ENCODE measurements around the gene DPY19L1.
A peak's percentile ranks its signal among the peaks of the same experiment; 100 is the strongest.
"Not testable (repeated sequence)": the region's sequence is repeated elsewhere in the genome, so short reads cannot be mapped to it uniquely, and the experiment has no call there.

The DPY19L1 gene

DNA sequence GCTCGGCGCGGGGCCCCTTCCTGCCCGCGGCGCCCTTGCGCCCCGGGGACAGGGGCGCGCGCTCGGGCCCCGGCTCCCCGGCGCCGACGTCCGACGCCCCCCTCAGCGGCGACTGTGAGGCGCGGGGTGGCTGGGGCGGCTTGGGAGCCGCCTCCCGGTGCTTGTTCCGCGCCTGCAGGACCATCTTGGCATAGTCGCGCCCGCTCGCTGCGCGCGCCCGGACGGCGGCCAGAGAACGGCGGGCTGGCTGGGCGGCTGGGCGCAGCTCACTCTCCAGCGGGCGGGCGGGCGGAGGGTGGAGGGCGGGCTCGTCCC lies at the start of gene DPY19L1:
TSS of gene DPY19L1 (minus strand) at position 275 of the 315 bp plus-strand sequence. CDS start at position 184, 91 bp downstream.
- no peak for DNase-seq (ENCODE audit: low spot score)

DNA sequence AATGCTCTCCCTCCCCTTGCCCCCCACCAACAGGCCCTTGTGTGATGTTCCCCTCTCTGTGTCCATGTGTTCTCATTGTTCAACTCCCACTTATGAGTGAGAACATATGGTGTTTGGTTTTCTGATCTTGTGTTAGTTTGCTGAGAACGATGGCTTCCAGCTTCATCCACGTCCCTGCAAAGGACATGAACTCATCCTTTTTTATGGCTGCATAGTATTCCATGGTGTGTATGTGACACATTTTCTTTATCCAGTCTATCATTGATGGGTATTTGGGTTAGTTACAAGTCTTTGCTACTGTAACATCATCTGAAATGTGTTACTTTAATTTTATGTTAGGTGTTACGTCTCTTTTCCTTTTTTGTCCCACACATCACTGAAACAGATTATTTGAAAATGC lies 42.2 kb upstream of the DPY19L1 start:
- DNase-seq (ENCODE audit: low spot score), result not testable (repeated sequence)

DNA sequence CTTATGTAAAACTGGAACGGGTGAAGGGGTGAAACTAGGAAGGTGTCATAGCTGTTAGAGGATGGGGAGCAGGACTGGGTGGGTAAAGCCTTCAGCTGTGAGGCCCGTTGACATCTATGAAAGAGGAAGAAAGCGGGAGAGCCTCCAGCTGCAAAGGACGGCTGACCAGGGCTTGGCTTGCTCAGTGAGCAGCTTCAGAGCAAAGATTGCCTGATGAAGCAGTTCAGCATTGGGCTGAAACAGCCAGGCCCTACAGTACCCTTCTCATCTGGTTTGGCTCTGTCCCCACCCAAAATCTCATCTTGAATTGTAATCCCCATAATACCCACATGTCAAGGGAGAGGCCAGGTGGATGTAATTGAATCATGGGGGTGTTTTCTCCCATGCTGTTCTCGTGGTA lies 36.7 kb upstream of the DPY19L1 start:
- DNase-seq (ENCODE audit: low spot score), result not testable (repeated sequence)

DNA sequence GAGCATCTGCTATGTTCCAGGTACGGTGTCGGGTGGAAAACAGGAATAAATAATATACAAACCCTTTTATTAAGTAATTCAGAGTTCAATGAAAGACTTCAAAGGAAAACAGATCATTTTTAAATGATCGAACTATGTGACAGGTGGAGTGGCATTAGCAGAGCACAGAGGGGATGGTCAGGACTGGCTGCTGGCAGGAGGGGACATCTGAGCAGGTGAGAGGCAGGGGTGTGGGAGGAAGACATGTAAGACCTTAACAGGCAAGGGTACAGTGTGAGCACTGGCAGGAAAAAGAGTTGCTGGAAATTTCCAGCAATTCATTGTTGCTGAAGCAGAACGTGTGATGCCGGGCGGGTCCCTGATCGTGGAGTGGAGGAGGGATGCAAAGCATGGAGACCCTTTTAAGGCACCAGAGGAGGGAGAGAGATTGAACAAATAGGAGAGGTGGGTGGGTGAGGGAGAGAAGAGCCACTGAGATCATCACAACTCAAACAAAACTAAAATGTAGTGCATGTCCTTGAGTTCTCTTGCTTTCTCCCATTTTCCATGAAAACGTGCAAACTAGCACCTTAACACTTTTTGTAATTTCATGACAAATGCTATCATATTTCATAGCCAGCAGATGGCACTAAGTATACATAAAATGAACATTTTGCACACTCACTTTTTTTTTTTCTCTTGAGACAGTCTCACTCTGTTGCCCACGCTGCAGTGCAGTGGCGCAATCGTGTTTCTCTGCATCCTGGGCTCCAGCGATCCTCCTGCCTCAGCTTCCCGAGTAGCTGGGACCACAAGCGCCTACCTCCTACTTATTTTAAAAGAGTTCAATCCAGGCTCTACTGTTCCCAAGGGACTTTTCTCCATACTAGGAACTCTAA lies 35.9 kb upstream of the DPY19L1 start:
- not testable (repeated sequence) for DNase-seq (ENCODE audit: low spot score)

DNA sequence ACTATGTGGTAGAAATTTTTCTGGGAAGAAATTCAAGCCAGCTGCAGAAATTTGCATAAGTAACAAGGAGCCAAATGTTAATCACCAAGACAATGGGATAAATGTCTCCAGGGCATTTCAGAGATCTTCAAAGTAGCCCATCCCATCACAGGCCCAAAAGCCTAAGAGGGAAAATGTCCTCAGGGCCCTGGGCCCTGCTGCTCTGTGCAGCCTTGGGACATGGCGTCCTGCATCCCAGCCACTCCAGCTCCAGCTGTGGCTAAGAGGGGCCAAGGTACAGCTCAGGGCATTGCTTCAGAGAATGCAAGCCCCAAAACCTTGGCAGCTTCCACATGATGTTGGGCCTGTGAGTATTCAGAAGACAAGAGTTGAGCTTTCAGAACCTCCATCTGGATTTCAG lies 31.8 kb upstream of the DPY19L1 start:
- not testable (repeated sequence) for DNase-seq (ENCODE audit: low spot score)

DNA sequence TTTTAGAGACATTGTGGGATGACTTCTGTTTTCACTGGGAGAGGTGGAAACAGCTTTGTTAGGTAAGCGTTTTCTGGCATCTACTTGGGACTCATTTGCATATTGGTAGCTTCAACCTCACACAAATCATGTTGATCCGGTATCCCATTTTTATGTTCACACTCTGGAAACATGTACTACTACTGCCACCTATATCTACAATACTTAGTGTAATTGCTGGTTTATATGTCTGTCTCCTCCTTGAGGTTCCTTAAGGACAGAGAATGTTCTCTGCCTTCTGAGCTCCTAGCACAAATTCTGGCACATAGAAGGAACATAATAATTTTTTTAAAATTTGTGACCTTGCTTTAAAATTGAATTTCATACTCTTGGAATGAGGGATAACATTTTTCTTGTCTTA lies 28.1 kb upstream of the DPY19L1 start:
- not testable (repeated sequence) for DNase-seq (ENCODE audit: low spot score)

DNA sequence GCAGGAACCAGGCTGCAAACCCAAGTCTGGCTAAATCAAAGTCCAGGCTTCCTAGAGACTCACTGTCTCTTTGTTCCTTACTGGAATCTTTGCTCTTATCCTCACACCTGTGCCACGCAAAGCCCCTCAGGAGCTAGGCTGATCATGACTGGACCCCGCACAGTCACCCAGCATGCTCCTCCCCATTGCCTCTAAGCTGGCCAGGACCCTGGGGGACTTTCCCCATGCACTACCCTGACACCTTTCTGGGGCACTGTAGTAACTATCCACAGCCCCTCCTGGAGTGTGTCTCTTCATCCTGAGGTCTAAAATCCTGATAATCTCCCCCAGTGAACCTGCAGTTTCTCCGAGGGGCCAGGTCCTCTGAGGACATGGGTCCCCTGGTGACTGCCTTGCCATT lies 21.3 kb upstream of the DPY19L1 start:
- DNase-seq (ENCODE audit: low spot score), result not testable (repeated sequence)

DNA sequence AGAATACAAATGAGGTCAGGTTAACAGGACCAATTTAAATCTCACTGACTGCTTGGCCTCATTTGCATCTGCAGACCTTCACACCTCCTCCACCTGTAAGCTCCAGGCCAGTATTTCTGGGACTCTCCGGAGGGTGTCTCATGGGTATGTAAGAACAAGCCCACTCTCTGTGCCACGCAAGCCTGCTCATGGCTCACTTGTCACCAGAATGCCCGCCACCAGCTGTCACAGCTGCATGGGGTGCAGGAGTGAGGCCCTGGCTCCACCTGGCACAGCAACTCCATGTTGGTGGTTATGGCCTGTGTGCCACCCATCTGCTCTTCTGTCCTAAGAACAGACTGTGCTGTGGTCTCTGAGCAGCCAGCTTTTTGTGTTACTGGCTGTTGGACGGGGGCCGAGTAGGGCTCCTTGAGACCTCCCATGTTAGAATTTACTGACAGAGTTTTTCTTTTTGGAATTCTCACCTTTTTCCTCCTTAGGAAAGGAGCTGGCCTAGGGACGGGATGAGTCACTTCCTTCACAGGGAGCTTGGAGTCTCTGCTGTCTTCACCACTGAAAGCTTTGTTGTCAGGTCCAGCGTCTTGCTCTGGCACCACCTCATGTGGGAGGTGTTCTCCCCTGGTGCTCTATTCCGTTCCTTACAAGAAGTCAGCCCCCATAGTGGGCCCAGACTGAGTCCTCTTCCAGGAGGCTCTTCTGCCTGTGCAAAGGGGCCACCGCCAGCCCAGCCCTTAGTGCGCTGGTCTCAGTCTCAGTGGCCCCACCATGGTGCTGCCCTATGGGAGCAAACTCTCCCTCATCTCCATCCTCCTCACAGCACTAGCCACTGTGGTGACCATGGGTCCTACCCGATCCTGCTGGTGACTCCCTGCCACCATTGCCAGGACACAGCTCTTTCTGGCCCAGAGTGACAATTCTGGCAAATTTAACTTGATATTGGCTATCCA lies 20.5 kb upstream of the DPY19L1 start:
- DNase-seq (ENCODE audit: low spot score), result not testable (repeated sequence)

DNA sequence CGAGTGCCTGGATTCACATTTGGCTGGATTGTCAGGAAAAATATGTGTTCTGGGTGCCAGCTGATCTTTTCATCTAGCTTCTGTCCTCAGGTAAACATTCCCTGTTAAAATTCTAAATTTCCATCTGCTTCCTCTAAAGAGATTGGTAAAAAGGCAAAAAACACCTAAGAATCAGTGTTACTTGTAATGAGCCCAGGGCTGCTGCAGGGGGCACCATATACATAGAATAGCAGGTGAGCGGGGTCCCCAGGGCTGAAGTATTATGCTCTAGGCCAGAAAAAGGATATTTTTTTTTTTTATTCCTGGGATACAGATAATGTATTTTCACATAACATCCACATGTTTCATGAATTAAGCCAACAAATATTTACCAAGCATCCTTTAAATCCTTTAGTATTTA lies 18.4 kb upstream of the DPY19L1 start:
- not testable (repeated sequence) for DNase-seq (ENCODE audit: low spot score)

DNA sequence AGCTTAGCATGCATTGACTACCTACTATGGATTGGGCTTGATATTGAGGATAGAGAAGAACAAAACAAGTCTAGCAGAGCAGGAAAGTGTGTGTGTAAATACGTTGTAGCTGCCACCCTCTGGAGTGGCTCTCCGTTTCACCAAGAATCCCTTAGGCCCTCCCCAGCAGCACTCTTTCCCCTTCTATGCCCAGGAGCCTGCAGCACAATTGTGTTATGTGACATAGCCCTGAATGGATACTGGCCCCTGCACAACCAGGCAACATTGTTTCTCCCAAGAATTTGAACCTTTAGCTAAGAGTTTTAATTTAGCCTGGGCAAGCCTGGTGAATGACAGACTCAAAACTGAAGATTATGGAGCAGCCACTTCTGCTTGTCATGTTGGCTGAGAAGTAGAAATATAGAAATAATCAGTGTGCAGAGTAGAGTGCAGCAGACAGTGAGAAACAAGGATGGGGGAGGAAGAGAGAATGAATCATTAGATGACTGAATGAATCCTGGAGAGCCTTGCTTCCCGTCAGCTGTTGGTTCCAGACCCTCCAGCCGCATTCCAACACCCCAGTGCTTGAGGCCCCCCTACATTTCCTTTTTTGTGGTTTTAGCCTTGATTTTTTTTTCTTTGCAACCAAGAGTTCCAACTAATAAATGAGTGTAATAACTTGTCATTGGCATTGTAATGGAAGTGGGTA lies 16.3 kb upstream of the DPY19L1 start:
- not testable (repeated sequence) for DNase-seq (ENCODE audit: low spot score)

DNA sequence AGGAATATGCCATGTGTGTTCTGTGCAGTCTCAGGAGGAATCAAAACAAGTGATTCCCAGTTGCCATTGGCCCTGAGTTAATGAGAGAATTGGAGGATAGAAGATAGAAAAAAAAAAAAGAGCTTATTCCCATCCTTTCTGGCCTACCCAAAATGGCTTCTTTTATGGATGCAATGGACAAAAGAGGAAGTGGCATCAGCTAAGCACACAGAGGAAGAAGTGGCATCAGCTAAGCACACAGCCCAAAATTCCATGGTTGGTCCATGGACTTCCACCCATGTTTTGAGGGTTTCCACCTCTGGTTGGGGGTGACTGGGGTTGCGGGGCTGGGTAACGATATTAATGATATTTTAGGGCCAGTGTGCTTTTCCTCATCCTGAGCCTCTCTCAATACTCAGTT lies 11.1 kb upstream of the DPY19L1 start:
- not testable (repeated sequence) for DNase-seq (ENCODE audit: low spot score)

DNA sequence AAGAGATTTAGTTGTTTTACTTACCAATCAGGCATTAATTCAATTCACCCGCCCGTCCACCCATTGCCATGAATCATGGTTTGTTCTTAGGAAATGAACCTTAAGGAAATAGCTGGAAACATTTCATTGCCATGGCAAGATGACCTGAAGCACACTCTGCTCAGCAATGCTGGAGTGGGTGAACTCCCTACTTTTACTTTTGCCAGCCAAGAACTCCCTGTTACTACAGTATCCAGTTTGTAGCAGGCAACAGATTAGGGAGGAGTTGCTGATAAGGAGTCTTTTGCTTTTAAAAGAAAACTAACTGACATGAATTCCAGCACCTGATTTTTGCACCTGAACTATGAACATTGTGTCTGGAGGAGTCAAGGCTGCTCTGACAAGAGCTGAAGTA lies 10.6 kb upstream of the DPY19L1 start:
- DNase-seq (ENCODE audit: low spot score), result not testable (repeated sequence)

DNA sequence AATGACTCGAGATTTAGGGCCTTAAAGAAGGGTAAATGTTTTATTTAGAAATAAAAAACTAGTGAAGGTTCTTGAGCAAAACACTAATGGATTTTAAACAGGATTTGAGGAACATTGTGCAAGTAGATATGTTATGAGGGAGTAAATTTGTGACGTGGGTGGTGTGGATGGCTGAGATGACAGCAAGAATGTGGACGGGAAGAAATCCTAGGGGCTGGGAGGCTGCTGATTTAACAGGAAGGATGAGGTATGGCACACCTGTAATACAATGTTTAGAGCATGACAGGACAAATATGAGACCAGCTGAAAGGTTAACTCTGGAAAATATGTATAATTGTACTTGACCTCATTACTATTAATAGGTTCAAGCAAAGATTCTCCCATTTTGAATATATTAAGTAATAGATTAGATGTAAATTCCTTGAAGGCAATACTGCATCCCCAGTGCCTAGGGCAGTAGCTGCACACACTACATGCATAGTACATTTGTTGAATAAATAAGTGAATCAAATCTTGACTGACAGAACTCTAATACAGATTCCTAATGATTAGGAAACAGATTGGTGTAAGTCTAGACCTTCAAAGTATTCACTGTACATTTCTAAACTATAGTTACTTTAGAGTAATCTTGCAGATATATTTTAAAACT lies 10.1 kb upstream of the DPY19L1 start:
- DNase-seq (ENCODE audit: low spot score), result not testable (repeated sequence)

DNA sequence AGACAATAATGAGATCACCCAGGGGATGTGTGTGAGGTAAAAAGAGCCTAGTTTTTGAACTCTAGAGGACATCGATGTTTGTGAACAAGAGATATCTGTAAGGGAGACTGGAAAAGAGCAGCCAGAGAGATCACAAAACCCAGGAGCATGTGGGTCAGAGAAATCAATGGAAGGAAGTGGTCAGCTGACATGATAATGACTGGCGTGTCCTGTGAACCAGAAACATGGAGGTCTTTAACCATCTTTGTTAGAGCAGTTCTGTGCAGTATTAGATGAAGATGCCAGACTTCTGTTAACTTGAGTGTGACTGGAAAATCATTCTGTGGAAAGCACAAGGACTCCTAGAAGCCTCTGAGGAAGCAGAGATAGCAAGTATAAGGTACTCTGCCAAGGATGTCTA lies 6.0 kb upstream of the DPY19L1 start:
- DNase-seq (ENCODE audit: low spot score), result not testable (repeated sequence)

DNA sequence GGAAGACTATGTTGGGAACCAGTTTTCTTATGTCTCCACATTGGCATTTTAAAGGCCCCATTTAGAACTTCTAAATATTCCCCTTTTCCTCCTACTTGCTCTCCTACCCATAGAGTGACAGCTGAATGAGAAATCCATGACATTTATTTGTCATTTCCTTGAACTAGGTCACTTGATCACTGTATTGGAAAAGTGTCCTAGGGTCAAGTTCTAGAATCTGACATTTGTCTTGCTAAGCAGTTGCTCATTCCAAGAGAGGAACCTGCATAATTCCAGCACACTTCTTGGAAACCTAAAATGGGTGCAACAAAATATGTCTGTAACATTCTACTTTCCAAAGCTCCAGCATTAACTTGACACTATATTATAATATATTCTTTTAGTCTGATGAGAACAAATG lies 3.6 kb upstream of the DPY19L1 start:
- DNase-seq (ENCODE audit: low spot score), result no peak

DNA sequence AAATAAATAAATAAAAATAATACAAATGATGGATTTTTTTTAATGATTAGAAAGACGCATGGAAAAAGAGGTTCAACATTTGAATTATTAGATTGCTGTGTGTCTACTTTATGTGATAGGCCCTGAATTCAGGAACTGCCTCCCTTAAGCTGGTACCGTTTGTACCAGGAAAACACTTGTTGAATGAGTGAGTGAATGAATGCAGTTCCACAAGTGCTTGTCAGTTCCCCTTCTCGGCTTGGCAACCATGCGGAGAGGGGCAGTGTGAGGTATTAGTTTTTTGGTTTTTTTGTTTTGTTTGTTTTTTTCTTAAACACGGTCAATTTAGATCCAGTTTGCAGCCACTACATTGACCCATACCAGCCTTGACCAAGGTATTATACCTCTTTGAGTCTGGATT lies 2.1 kb upstream of the DPY19L1 start:
- DNase-seq (ENCODE audit: low spot score), result no peak

DNA sequence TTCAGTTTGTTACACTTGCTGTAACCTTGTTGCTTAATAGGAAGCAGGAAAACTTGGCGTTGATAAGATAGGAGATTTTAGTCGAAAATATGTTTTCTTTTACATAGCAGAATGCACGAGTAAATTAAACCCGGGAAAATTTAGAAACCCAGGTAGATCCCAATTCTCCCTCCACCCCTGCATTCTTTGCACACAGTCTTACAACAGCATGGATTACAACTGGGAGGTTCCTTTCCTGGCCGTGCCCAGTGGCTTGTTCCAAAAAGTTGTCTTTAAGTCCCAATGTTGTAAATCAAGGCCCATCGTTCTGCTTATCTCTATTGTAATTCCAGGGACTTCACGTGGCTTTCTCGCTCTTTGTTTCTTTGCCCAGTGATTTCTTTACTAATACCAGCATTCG lies 1.1 kb upstream of the DPY19L1 start:
- DNase-seq (ENCODE audit: low spot score), result no peak

DNA sequence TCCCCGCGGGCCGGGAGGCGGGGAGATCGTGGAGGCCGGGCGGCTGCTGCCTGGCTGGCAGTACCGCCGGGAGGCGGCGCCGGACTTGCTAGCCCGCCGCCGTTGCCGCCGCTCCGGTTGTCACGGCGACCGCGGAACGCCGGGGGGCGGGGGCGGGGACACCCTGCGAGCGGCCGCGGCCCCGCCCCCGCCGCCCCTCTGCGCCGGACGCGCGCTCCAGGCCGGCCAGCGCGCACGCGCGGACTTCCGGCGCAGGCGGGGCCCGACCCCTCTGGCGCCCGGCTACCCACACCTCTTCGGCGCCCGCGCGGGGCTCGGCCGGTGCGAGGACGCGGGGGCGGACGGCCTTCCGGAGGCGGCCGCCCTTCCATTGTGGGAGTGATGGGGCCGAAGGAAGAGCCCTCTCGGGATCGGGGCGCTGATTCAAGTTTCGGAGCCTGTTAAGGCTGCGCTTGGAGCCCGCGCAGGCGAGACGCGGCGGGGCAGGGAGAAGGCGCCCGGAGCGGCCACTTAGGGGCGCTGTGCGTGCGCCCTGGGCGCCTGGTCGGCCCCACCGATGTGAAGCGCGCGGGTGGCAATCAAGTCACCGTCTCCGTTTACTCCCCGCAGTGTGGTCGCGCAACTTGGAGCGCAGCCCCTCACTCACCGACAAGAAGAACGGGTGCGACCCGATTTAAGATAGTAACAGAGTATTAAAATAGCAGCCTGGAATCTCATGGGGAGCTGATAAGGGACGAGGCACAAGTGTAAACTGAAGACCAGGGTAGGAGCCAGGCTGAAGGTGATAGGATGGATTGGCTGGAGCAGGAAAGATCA lies 449 bp upstream of the DPY19L1 start:
- DNase-seq (ENCODE audit: low spot score), result peak; percentile 94

DNA sequence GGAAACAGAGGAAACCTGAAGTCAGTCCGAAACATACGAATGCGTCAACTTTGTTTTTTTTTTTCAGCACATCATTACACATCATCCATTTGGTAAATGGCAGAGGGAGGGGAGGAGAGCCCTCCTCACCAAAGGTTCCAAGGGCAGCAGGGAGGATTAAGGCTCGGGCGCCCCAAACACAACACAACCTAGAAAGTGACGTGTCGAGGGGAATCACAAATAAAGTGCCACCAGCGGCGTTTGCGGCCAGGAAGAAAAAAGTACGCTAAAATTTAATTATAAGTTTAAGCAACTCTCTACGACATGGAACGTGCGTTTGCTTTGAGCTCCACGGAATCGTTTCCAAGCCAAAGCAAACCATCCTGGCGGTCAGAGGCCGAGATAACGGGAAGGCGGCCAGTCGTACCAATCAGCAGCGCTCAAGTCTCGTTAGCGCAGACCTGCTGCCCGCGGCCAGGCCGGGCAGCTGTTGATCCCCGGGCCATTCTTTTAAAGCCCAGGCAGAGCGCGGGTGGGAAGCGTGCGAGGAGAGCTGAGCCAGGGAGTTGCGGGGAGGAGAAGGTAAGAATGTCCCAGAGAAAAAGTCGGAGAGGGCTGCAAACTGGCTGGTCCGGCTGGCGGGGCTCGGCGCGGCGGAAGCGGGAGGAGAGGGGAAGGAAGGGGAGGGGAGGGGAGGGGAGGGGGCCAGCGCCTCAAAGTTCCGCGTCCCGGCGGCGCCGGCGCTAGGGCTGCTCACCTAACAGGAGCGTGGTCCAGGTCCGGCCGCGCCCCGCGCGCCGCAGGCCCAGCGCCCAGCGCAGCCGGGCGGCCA lies 719 bp downstream of the DPY19L1 start:
- DNase-seq (ENCODE audit: low spot score), result peak; percentile 75

DNA sequence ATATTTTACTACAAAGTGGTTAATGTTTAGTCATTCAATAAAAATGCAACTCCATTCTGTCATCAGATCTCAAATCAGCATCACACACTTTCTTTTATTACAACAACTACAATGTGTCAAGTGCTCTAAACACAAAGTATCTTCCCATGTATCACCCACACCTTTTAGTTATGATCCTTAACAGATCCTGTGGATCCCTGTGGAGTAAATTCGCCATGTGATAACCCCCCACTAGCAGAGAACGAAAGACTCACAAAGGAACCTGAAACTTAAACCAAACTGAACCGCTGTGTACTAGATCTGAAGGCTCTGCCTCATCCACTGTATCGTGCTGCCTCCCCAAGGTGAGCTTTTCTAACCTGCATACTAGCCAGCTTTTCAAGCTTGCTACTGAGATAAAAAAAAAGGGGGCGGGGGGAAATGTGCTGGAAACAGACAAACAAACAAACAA lies 1.7 kb downstream of the DPY19L1 start:
- peak; percentile 21 for DNase-seq (ENCODE audit: low spot score)

All from hepatic stellate cell (primary cell).